Transverse colon (tissue), 3 donors: Measurements from ENCODE around the gene ARAP1.
A peak's percentile ranks its signal among the peaks of the same experiment; 100 is the strongest.

Source experiments
- POLR2A ChIP-seq: fragments of 450-650 bp; IDR thresholded peaks from one replicate; pipeline ENCODE4 v1.6.1; 2016; ENCODE audit warnings: antibody characterized with exemption, mild to moderate bottlenecking, moderate library complexity
- TF ChIP-seq, protein P1 (sequence below), 5 experiments: fragments of 200-600 bp in 3 of 5; fragments of 450-650 bp in 2 of 5; sonication (generic) in 3 of 5; IDR thresholded peaks; 1 replicate in 2 of 5; 2 replicates in 3 of 5; pipeline ENCODE4 v1.5.1; 2016 to 2017; ENCODE audit warnings: antibody characterized with exemption in 5 of 5, inconsistent platforms in 3 of 5, mild to moderate bottlenecking in 2 of 5, moderate library complexity in 1 of 5

DNA sequence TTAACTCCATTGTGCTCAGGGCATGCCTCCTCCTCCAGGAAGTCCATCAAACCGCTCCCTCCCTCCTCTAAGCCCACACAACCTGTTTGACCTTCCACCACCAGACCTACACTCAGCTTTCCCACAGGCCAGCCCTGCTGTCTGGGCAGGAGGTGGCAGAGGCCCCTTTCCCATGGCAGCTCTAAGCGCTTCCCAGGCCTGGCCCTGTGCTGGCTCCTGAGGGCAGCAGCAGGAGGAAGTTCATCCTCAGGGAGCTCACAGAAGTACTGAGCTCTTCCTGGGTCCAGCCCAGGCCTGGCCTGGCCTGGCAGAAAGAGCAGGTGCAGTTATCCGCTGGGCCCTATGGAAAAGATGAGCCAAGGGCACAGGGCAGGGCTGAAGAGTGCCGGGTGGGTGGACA, 31.4 kb downstream of the ARAP1 start:
- TF ChIP-seq POLR2A: peak; percentile 29
- TF ChIP-seq, protein P1, sequence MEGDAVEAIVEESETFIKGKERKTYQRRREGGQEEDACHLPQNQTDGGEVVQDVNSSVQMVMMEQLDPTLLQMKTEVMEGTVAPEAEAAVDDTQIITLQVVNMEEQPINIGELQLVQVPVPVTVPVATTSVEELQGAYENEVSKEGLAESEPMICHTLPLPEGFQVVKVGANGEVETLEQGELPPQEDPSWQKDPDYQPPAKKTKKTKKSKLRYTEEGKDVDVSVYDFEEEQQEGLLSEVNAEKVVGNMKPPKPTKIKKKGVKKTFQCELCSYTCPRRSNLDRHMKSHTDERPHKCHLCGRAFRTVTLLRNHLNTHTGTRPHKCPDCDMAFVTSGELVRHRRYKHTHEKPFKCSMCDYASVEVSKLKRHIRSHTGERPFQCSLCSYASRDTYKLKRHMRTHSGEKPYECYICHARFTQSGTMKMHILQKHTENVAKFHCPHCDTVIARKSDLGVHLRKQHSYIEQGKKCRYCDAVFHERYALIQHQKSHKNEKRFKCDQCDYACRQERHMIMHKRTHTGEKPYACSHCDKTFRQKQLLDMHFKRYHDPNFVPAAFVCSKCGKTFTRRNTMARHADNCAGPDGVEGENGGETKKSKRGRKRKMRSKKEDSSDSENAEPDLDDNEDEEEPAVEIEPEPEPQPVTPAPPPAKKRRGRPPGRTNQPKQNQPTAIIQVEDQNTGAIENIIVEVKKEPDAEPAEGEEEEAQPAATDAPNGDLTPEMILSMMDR (IDR thresholded peaks at IDR 0.05): no peak
